Mesendoderm (in vitro differentiated cells): ENCODE results near the gene UBXN11.

Experiments
- DNase-seq: peaks from one replicate; pipeline ENCODE4 v3.0.0; 2013
- H2AK5ac ChIP-seq: 2 replicates; pipeline ENCODE4 v1.6.1; 2013; ENCODE audit warnings: low read length, inconsistent platforms
- H2BK120ac ChIP-seq: 2 replicates; pipeline ENCODE4 v1.6.1; 2013; ENCODE audit warnings: low read depth, mild to moderate bottlenecking, low read length, moderate library complexity, mixed read lengths
- H2BK15ac ChIP-seq: replicated peaks from 2 replicates; pipeline ENCODE4 v1.6.1; 2013; ENCODE audit warnings: low read depth, mild to moderate bottlenecking, moderate library complexity
- H2BK5ac ChIP-seq: 2 replicates; pipeline ENCODE4 v1.6.1; 2013; ENCODE audit warnings: low read length, inconsistent platforms
- H3K18ac ChIP-seq: 2 replicates; pipeline ENCODE4 v1.6.1; 2013; ENCODE audit warnings: mild to moderate bottlenecking, low read length, mixed read lengths
- H3K23ac ChIP-seq: one replicate; pipeline ENCODE4 v1.6.1; 2013; ENCODE audit warnings: low read length
- H3K27ac ChIP-seq: 2 replicates; pipeline ENCODE4 v1.5.1; 2013; ENCODE audit warnings: low read depth, mild to moderate bottlenecking, inconsistent platforms, low read length, moderate library complexity
- H3K27me3 ChIP-seq: 2 replicates; pipeline ENCODE4 v1.6.1; 2013; ENCODE audit warnings: low read length, control low read depth, mild to moderate bottlenecking, inconsistent platforms; ENCODE audit not compliant: insufficient read depth, poor library complexity
- H3K36me3 ChIP-seq: 2 replicates; pipeline ENCODE4 v1.6.1; 2013; ENCODE audit warnings: low read length, inconsistent platforms; ENCODE audit not compliant: control insufficient read depth, insufficient read depth
- H3K4ac ChIP-seq: one replicate; pipeline ENCODE4 v1.6.1; 2013; ENCODE audit warnings: low read depth, mild to moderate bottlenecking, low read length, moderate library complexity
- H3K4me1 ChIP-seq: 2 replicates; pipeline ENCODE4 v1.6.1; 2013; ENCODE audit warnings: low read depth, low read length, inconsistent platforms; ENCODE audit not compliant: control insufficient read depth
- H3K4me2 ChIP-seq: 2 replicates; pipeline ENCODE4 v1.6.1; 2013; ENCODE audit warnings: low read length
- H3K4me3 ChIP-seq: 2 replicates; pipeline ENCODE4 v1.5.1; 2013; ENCODE audit warnings: mild to moderate bottlenecking, low read length
- H3K56ac ChIP-seq: one replicate; pipeline ENCODE4 v1.6.1; 2013; ENCODE audit warnings: low read length
- H3K79me1 ChIP-seq: 2 replicates; pipeline ENCODE4 v1.6.1; 2013; ENCODE audit warnings: low read length, inconsistent platforms
- H3K79me2 ChIP-seq: 2 replicates; pipeline ENCODE4 v1.6.1; 2013; ENCODE audit warnings: mild to moderate bottlenecking, low read length; ENCODE audit not compliant: control insufficient read depth, insufficient read depth
- H3K9ac ChIP-seq: 2 replicates; pipeline ENCODE4 v1.6.1; 2013; ENCODE audit warnings: low read length, inconsistent platforms
- H4K5ac ChIP-seq: one replicate; pipeline ENCODE4 v1.6.1; 2013; ENCODE audit warnings: low read length
- H4K8ac ChIP-seq: one replicate; pipeline ENCODE4 v1.6.1; 2013; ENCODE audit warnings: low read depth, mild to moderate bottlenecking, control low read depth, low read length, moderate library complexity
- WGBS: extraction: QIAGEN DNeasy Blood & Tissue Kit; methylation state at CpG from one replicate; pipeline ENCODE4 v1.1.7; 2013; ENCODE audit warnings: low lambda C conversion rate, missing lambda C conversion rate; ENCODE audit not compliant: insufficient coverage; ENCODE audit errors: extremely low coverage; 5-methylcytosine and 5-hydroxymethylcytosine counted together

Gene UBXN11

DNA sequence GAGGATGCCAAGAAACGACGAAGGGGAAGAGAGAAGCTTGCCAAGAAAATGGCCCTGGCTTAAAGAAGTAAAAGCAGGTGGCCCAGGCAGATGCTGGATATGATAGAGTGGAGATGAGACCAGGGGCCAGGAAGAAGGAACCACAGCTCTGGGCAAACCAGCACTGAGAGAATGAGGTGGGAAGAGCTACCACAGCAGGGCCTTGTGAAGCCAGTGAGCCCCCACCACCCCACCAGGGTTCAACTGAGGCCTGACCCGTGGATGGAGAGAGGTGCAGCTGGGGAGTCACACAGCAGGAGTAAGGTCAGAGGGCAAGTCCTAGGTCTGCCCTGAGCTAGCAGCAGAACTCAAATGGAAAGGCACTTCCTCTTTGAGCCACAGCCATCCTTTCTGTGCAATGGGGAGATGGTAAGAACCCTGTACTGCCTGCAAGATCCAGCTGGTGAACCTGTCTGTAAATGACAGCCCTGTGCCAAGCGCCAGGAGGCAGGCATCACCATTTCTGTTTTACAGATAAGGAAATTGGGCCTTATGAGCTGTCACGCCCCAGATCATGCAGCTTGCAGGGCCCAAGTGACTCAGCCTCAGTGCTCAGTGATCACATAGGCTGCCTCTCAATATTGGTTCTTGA is 18.0 kb downstream of the UBXN11 start:
- Histone ChIP-seq H2AK5ac (no peak overlapping the region), H3K4me1 (peaks cover 8% of the 10 kb centered on the region), H3K79me1 (no peaks in the 10 kb centered on the region), H3K4me3 (no peak overlapping the region), H2BK5ac (no peak overlapping the region), H3K18ac (no peak overlapping the region), H3K4ac (no peak overlapping the region), H3K27me3 (no peaks in the 10 kb centered on the region), H3K56ac (no peak overlapping the region), H2BK15ac (no peak overlapping the region), H3K23ac (no peak overlapping the region), H3K27ac (no peak overlapping the region), H4K8ac (no peak overlapping the region), H3K9ac (no peak overlapping the region), H2BK120ac (no peak overlapping the region), H4K5ac (no peak overlapping the region), H3K4me2 (no peak overlapping the region), H3K36me3 (no peaks in the 10 kb centered on the region), H3K79me2 (no peaks in the 10 kb centered on the region)
- DNase-seq: no peak
- no CpG with 5 or more reads among the region's 5 CpGs for WGBS

DNA sequence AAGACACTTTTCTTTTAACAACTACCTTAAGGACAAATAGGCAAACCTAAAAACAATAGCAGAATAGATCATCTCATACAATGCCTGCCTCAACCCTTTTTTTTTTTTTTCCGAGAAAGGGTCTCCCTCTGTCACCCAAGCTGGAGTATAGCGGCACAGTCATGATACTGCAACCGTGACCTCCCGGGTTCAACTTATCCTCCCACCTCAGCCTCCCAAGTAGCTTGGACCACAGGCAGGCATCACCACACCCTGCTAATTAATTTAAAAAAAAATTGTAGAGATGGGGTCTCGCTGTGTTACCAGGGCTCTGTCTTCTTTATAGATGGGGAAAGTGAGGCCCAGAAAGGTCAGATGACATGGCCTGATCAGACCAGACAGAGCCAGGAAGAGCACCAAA is 18.6 kb downstream of the UBXN11 start:
- Histone ChIP-seq H3K23ac (no peak overlapping the region), H2AK5ac (no peak overlapping the region), H3K27me3 (no peaks in the 10 kb centered on the region), H3K79me2 (no peaks in the 10 kb centered on the region), H2BK5ac (no peak overlapping the region), H3K4ac (no peak overlapping the region), H3K9ac (no peak overlapping the region), H3K56ac (no peak overlapping the region), H3K79me1 (no peaks in the 10 kb centered on the region), H3K4me3 (no peak overlapping the region), H4K8ac (no peak overlapping the region), H2BK120ac (no peak overlapping the region), H3K4me2 (no peak overlapping the region), H3K36me3 (no peaks in the 10 kb centered on the region), H3K27ac (no peak overlapping the region), H4K5ac (no peak overlapping the region), H3K18ac (no peak overlapping the region), H2BK15ac (no peak overlapping the region), H3K4me1 (peaks cover 8% of the 10 kb centered on the region)
- no CpG with 5 or more reads among the region's 5 CpGs for WGBS
- no peak for DNase-seq

DNA sequence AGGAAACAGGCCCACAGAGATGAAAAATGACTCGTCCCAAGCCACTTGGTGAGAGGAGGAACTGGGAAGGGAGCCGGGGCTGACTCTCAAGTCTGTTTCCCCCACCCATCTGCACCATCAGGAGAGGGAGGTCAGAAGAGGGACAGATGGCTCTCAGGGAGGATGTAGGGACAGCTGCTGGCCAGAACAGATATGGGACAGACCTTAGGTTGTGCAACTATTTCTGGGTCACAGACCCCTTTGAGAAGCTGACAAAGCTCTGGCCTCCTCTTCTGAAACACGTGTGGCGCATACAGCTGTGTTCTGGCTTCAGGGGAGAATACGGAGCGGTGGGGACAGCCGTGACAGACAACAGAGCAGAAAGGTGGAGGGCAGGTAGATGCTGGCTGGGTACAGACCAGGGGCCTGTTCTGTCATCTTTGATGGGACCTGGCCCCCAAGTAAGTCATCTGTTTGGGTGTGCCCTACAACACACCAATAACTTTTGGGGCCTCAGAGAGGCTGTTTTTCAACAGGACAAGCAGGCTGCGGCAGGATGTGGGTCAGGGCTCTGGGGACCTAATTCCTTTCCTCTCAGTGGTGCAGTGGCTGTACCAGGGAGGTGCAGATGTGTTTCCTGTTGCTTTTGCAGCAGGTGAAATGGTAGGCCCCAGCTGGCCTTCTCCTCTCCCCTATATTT is 19.3 kb downstream of the UBXN11 start:
- Histone ChIP-seq H3K79me1 (no peaks in the 10 kb centered on the region), H3K4me1 (peaks cover 8% of the 10 kb centered on the region), H3K4me2 (no peak overlapping the region), H2BK15ac (no peak overlapping the region), H3K27ac (no peak overlapping the region), H2BK120ac (no peak overlapping the region), H3K4me3 (no peak overlapping the region), H3K23ac (no peak overlapping the region), H4K5ac (no peak overlapping the region), H3K27me3 (no peaks in the 10 kb centered on the region), H2BK5ac (no peak overlapping the region), H3K79me2 (no peaks in the 10 kb centered on the region), H3K4ac (no peak overlapping the region), H3K9ac (no peak overlapping the region), H3K56ac (no peak overlapping the region), H2AK5ac (no peak overlapping the region), H3K36me3 (no peaks in the 10 kb centered on the region), H3K18ac (no peak overlapping the region), H4K8ac (no peak overlapping the region)
- no CpG with 5 or more reads among the region's 8 CpGs for WGBS
- no peak for DNase-seq

DNA sequence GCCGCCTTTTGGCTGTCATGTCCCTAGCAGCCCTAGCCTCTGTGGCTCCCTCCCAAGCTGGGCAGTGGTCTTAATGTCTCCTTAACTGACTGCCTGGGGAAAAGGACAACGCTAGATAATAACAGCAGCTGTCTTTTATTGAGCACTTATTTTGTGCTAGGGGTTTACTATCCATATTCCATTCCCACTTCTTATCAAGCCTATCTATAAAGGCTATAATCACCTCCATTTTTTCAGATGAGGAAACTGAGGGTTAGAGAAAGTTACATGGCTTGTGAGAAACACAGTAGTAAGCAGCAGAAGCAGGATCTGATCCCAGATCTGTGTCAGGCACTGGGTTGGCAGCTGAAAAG is 20.4 kb downstream of the UBXN11 start:
- Histone ChIP-seq H2BK5ac (no peak overlapping the region), H3K4me1 (peaks cover 16% of the 10 kb centered on the region), H2AK5ac (no peak overlapping the region), H2BK15ac (no peak overlapping the region), H4K8ac (no peak overlapping the region), H3K79me2 (no peaks in the 10 kb centered on the region), H3K27me3 (no peaks in the 10 kb centered on the region), H3K27ac (no peak overlapping the region), H4K5ac (no peak overlapping the region), H3K56ac (no peak overlapping the region), H3K79me1 (no peaks in the 10 kb centered on the region), H3K23ac (no peak overlapping the region), H3K9ac (no peak overlapping the region), H3K4ac (no peak overlapping the region), H3K18ac (no peak overlapping the region), H3K36me3 (no peaks in the 10 kb centered on the region), H2BK120ac (no peak overlapping the region), H3K4me3 (no peak overlapping the region), H3K4me2 (no peak overlapping the region)
- no peak for DNase-seq
- no CpG with 5 or more reads among the region's 2 CpGs for WGBS

DNA sequence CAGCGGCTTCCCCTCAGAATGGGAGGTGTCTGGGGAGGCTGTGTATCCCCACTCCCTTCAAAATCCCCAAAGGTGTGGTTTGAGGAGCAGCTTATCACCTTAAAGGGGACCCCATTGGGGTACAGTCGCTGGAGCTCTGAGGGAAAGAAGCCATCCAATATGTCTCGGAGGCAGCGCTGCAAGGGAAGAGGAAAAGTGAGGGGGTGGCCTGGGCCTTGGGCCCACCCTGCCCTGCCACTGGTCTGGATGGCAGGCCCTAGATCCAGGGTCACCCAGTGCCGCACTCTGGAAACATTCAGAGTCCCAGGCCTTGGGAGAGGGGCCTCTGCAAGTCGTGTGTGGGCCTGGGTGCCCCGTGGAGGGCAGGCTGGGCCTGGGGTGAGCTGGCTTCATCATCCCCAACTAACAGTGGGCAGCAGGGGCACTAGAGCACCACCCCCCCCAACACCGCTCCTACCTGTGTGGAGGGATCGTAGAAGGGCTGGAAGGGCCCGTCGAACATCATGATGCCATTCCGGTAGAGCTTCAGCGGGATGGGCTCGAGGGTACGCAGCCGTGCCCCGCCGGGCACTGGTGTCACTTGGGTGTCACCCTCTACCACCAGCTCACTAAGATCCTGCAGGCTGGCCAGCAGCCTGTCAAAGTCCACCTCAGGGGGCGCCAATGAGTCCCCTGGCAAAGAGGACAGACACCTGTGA is 20.9 kb downstream of the UBXN11 start:
- no peak overlapping the region for H3K27ac ChIP-seq
- H3K18ac ChIP-seq: no peak overlapping the region
- DNase-seq: peak; percentile 90

More for the DNA sequence above, 20.9 kb downstream of the UBXN11 start:
- WGBS: no CpG with 5 or more reads among the region's 19 CpGs
- Histone ChIP-seq H3K4ac (no peak overlapping the region), H4K5ac (no peak overlapping the region), H4K8ac (no peak overlapping the region), H3K27me3 (no peaks in the 10 kb centered on the region), H3K79me1 (peaks cover 1% of the 10 kb centered on the region), H3K36me3 (no peaks in the 10 kb centered on the region), H3K4me3 (no peak overlapping the region), H2AK5ac (no peak overlapping the region), H3K79me2 (no peaks in the 10 kb centered on the region), H2BK15ac (no peak overlapping the region), H2BK120ac (no peak overlapping the region), H3K4me2 (no peak overlapping the region), H3K23ac (no peak overlapping the region), H3K56ac (peak overlapping the region; percentile 53), H2BK5ac (no peak overlapping the region), H3K4me1 (peaks cover 14% of the 10 kb centered on the region), H3K9ac (no peak overlapping the region)
